ENCODE results near the gene THSD7A. TPM values are rescaled to one million over a fixed set of nuclear protein-coding genes. Genes with fewer than 3 reads are reported as not detected.

The THSD7A gene
- total RNA-seq, 2 experiments from 2014 or later = not detected

- no peak overlapping the region for H3K27ac Mint-ChIP-seq
- CTCF ChIA-PET = no interaction called here
- DNase-seq = no peak
- no peaks in the 10 kb centered on the region for H3K36me3 Mint-ChIP-seq
- no peaks in the 10 kb centered on the region for H3K4me1 Mint-ChIP-seq (ENCODE audit: low read depth)
- POLR2A ChIA-PET = no interaction called here
- H3K27me3 Mint-ChIP-seq = no peaks in the 10 kb centered on the region
- intact Hi-C loops (cut with micrococcal nuclease) = no loop called here
- H3K9me3 Mint-ChIP-seq = no peaks in the 10 kb centered on the region
- no peak overlapping the region for H3K4me3 Mint-ChIP-seq
Measured at GRCh38 chr7:11633310-11633709, 198.7 kb downstream of the THSD7A start.

GRCh38 chr7:11630355-11630754 lies 201.6 kb downstream of the THSD7A start:
- intact Hi-C loops (cut with micrococcal nuclease) = no loop called here
- no peak overlapping the region for H3K27ac Mint-ChIP-seq

GRCh38 chr7:11625669-11626068 lies 206.3 kb downstream of the THSD7A start:
- no peaks in the 10 kb centered on the region for H3K36me3 Mint-ChIP-seq
- no peaks in the 10 kb centered on the region for H3K27me3 Mint-ChIP-seq
- CTCF ChIA-PET = no interaction called here
- H3K27ac Mint-ChIP-seq = no peak overlapping the region
- DNase-seq = no peak
- H3K4me1 Mint-ChIP-seq (ENCODE audit: low read depth) = no peaks in the 10 kb centered on the region
- intact Hi-C loops (cut with micrococcal nuclease) = no loop called here
- no peak overlapping the region for H3K4me3 Mint-ChIP-seq
- H3K9me3 Mint-ChIP-seq = no peaks in the 10 kb centered on the region
- POLR2A ChIA-PET = no interaction called here

More at GRCh38 chr7:11630355-11630754, 201.6 kb downstream of the THSD7A start:
- DNase-seq = no peak
- Mint-ChIP-seq H3K27me3 (no peaks in the 10 kb centered on the region), H3K9me3 (no peaks in the 10 kb centered on the region), H3K4me1 (ENCODE audit: low read depth) (no peaks in the 10 kb centered on the region), H3K36me3 (no peaks in the 10 kb centered on the region), H3K4me3 (no peak overlapping the region)
- ChIA-PET CTCF (no interaction called here), POLR2A (no interaction called here)

- intact Hi-C loops (cut with micrococcal nuclease) = no loop called here
- Mint-ChIP-seq H3K9me3 (no peaks in the 10 kb centered on the region), H3K27me3 (no peaks in the 10 kb centered on the region)
Measured at GRCh38 chr7:11623093-11623678, 208.8 kb downstream of the THSD7A start.

GRCh38 chr7:11620406-11621253 lies 211.4 kb downstream of the THSD7A start:
- CTCF ChIA-PET = no interaction called here
- Mint-ChIP-seq H3K9me3 (no peaks in the 10 kb centered on the region), H3K27ac (no peak overlapping the region), H3K27me3 (no peaks in the 10 kb centered on the region), H3K4me3 (no peak overlapping the region), H3K4me1 (ENCODE audit: low read depth) (no peaks in the 10 kb centered on the region), H3K36me3 (no peaks in the 10 kb centered on the region)
- intact Hi-C loops (cut with micrococcal nuclease) = no loop called here
- no peak for DNase-seq
- POLR2A ChIA-PET = no interaction called here

More at GRCh38 chr7:11623093-11623678, 208.8 kb downstream of the THSD7A start:
- Mint-ChIP-seq H3K4me3 (no peak overlapping the region), H3K4me1 (ENCODE audit: low read depth) (no peaks in the 10 kb centered on the region), H3K36me3 (no peaks in the 10 kb centered on the region), H3K27ac (no peak overlapping the region)
- ChIA-PET CTCF (no interaction called here), POLR2A (no interaction called here)
- DNase-seq = no peak

- CTCF ChIA-PET = no interaction called here
- no peaks in the 10 kb centered on the region for H3K36me3 Mint-ChIP-seq
- H3K27me3 Mint-ChIP-seq = no peaks in the 10 kb centered on the region
- POLR2A ChIA-PET = no interaction called here
- no peak for DNase-seq
- no peak overlapping the region for H3K4me3 Mint-ChIP-seq
- no peak overlapping the region for H3K27ac Mint-ChIP-seq
- H3K9me3 Mint-ChIP-seq = no peaks in the 10 kb centered on the region
- no peaks in the 10 kb centered on the region for H3K4me1 Mint-ChIP-seq (ENCODE audit: low read depth)
- intact Hi-C loops (cut with micrococcal nuclease) = no loop called here
Measured at GRCh38 chr7:11616466-11616865, 215.5 kb downstream of the THSD7A start.

GRCh38 chr7:11615174-11615573 lies 216.8 kb downstream of the THSD7A start:
- Mint-ChIP-seq H3K36me3 (no peaks in the 10 kb centered on the region), H3K27ac (no peak overlapping the region), H3K4me1 (ENCODE audit: low read depth) (no peaks in the 10 kb centered on the region), H3K27me3 (no peaks in the 10 kb centered on the region), H3K4me3 (no peak overlapping the region), H3K9me3 (no peaks in the 10 kb centered on the region)
- ChIA-PET CTCF (no interaction called here), POLR2A (no interaction called here)
- intact Hi-C loops (cut with micrococcal nuclease) = no loop called here
- DNase-seq = no peak

- no peaks in the 10 kb centered on the region for H3K4me1 Mint-ChIP-seq (ENCODE audit: low read depth)
- H3K27ac Mint-ChIP-seq = no peak overlapping the region
- no peaks in the 10 kb centered on the region for H3K9me3 Mint-ChIP-seq
- no peaks in the 10 kb centered on the region for H3K36me3 Mint-ChIP-seq
- intact Hi-C loops (cut with micrococcal nuclease) = no loop called here
- DNase-seq = no peak
- no peak overlapping the region for H3K4me3 Mint-ChIP-seq
- CTCF ChIA-PET = no interaction called here
- POLR2A ChIA-PET = no interaction called here
- no peaks in the 10 kb centered on the region for H3K27me3 Mint-ChIP-seq
Measured at GRCh38 chr7:11613292-11613930, 218.6 kb downstream of the THSD7A start.

- no peak overlapping the region for H3K4me3 Mint-ChIP-seq
- CTCF ChIA-PET = no interaction called here
- no peaks in the 10 kb centered on the region for H3K4me1 Mint-ChIP-seq (ENCODE audit: low read depth)
- H3K27me3 Mint-ChIP-seq = no peaks in the 10 kb centered on the region
- no peaks in the 10 kb centered on the region for H3K36me3 Mint-ChIP-seq
- H3K27ac Mint-ChIP-seq = no peak overlapping the region
- intact Hi-C loops (cut with micrococcal nuclease) = no loop called here
- no peak for DNase-seq
- H3K9me3 Mint-ChIP-seq = no peaks in the 10 kb centered on the region
- POLR2A ChIA-PET = no interaction called here
Measured at GRCh38 chr7:11612737-11613136, 219.3 kb downstream of the THSD7A start.

- Mint-ChIP-seq H3K36me3 (no peaks in the 10 kb centered on the region), H3K4me1 (ENCODE audit: low read depth) (no peaks in the 10 kb centered on the region), H3K4me3 (no peak overlapping the region), H3K27ac (no peak overlapping the region), H3K9me3 (no peaks in the 10 kb centered on the region), H3K27me3 (no peaks in the 10 kb centered on the region)
- POLR2A ChIA-PET = no interaction called here
- no peak for DNase-seq
- CTCF ChIA-PET = no interaction called here
- intact Hi-C loops (cut with micrococcal nuclease) = no loop called here
Measured at GRCh38 chr7:11609096-11609670, 222.8 kb downstream of the THSD7A start.

GRCh38 chr7:11607686-11608085 lies 224.3 kb downstream of the THSD7A start:
- DNase-seq = no peak
- no peaks in the 10 kb centered on the region for H3K36me3 Mint-ChIP-seq
- ChIA-PET CTCF (no interaction called here), POLR2A (no interaction called here)
- no peaks in the 10 kb centered on the region for H3K27me3 Mint-ChIP-seq
- no peaks in the 10 kb centered on the region for H3K4me1 Mint-ChIP-seq (ENCODE audit: low read depth)
- intact Hi-C loops (cut with micrococcal nuclease) = no loop called here
- H3K9me3 Mint-ChIP-seq = no peaks in the 10 kb centered on the region
- H3K27ac Mint-ChIP-seq = no peak overlapping the region
- H3K4me3 Mint-ChIP-seq = no peak overlapping the region

- Mint-ChIP-seq H3K36me3 (no peaks in the 10 kb centered on the region), H3K9me3 (peaks cover 4% of the 10 kb centered on the region), H3K4me1 (ENCODE audit: low read depth) (no peaks in the 10 kb centered on the region), H3K4me3 (no peak overlapping the region), H3K27ac (no peak overlapping the region), H3K27me3 (no peaks in the 10 kb centered on the region)
- ChIA-PET CTCF (no interaction called here), POLR2A (no interaction called here)
- intact Hi-C loops (cut with micrococcal nuclease) = no loop called here
- DNase-seq = no peak
Measured at GRCh38 chr7:11605749-11606148, 226.2 kb downstream of the THSD7A start.
